ENCODE data around the gene ST3GAL5. TPM values are rescaled to one million over a fixed set of nuclear protein-coding genes. Genes with fewer than 3 reads are reported as not detected.

ST3GAL5 gene
- total and polyA plus RNA-seq, 12 donors = 2.0 to 11.8 (median 3.8) TPM

DNA sequence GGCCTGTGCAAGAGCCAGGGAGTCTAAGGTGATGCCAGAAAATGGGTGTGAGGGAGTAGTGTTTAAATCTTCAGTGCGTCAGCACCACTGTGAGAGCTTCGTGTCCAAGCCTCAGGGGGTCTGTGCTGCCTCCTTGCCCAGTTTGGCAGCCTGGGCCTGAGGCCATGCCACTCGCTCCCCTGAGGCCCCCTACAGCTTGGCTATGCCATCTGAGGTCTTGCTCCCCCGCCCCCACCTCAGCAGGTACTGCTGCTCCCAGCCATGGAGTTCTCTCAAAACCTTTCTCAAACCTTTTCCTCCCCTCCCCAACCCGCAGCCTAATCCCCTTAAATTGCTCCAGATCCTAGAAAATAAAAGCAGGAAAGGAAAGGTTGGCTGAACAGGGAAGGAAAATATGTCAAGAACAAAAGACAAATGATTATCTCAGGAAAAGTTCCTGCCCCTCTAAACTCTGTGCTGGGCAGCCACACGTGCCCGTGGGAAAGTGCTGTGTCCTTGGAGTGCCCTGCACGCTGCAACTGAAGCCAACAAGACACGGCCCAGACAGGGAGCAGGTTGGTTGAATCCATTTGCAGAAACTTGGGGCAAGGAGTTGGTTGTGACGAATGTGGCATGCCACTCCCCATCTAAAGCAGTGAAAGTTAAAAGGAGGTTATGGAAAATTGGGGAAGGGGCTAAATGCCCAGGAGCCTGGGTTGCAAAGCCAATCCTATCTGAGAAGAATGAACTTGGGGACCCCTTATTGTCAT, 73.8 kb downstream of the ST3GAL5 start:
- DNase-seq = no peak
- Histone ChIP-seq H3K4me3 (no peak overlapping the region), H3K27ac (no peak overlapping the region), H3K27me3 (no peaks in the 10 kb centered on the region), H3K4me1 (peaks cover 7 to 28% (median 19%) of the 10 kb centered on the region in 9 donors), H3K36me3 (no peaks in the 10 kb centered on the region), H3K9me3 (no peaks in the 10 kb centered on the region)
- intact Hi-C loops (cut with DNase I) = loop anchor here in 9 of 10 donors (1.0 to 10.0 kb wide), 9 partner anchors 63 to 178 kb away; partner anchors contain the start of gene ATOH8 (in 1 of the 9)
- TF ChIP-seq, protein P1, sequence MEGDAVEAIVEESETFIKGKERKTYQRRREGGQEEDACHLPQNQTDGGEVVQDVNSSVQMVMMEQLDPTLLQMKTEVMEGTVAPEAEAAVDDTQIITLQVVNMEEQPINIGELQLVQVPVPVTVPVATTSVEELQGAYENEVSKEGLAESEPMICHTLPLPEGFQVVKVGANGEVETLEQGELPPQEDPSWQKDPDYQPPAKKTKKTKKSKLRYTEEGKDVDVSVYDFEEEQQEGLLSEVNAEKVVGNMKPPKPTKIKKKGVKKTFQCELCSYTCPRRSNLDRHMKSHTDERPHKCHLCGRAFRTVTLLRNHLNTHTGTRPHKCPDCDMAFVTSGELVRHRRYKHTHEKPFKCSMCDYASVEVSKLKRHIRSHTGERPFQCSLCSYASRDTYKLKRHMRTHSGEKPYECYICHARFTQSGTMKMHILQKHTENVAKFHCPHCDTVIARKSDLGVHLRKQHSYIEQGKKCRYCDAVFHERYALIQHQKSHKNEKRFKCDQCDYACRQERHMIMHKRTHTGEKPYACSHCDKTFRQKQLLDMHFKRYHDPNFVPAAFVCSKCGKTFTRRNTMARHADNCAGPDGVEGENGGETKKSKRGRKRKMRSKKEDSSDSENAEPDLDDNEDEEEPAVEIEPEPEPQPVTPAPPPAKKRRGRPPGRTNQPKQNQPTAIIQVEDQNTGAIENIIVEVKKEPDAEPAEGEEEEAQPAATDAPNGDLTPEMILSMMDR (IDR thresholded peaks at IDR 0.05) = no peak
- peak in 1 of 8 donors; percentile 31 for ATAC-seq
- WGBS, 2 donors = 62 to 72% methylated on average over 10 of the region's 10 CpGs

DNA sequence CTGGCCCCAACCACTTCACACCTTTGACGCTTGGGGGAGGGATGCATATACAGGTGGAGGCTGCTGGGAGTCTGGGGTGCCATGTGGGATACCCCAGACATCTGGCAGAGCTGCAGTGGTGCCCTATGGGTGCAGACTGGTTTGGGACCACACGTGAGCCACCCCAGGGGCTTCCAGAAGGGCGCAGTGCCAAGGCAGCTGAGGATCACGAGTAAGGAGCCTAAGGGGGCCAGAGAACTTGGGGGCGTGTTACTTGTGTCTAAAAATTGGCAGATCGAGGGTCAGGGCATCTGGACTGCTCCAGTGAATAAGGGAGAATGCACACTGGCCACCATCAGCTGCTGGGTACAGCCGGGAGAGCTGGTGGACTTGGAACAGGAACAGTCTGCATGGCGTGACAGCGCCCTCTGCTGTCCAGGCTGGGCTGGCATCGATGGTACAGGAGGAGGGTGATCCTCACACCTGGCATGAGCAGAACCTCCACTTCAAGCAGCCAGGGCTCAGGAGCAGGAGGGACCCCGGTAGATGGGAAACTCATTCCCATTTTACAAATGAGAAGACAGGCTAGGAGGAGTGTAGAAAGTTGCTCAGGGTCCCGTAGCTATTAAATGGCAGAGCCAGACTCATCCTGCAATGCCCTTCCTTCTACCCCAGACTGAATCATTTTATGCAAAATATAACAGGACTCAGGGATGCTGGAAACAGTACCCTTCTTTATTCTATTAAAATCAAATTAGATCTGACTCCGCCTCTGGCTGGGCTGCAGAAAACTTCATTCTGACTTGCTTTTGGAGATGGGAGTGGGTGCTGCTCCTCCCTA, 74.6 kb downstream of the ST3GAL5 start:
- DNase-seq (peak; percentile 91 to 93), ATAC-seq (peak; percentile 91 to 97 (median 94))
- TF ChIP-seq, protein P1 (IDR thresholded peaks at IDR 0.05) = peak; percentile 89 to 97 (median 96)
- Histone ChIP-seq H3K9me3 (no peaks in the 10 kb centered on the region), H3K27me3 (no peaks in the 10 kb centered on the region), H3K4me1 (peaks cover 7 to 28% (median 19%) of the 10 kb centered on the region in 9 donors), H3K4me3 (no peak overlapping the region), H3K27ac (no peak overlapping the region), H3K36me3 (no peaks in the 10 kb centered on the region)
- WGBS, 2 donors = 32 to 34% methylated on average over 13 of the region's 13 CpGs
- intact Hi-C loops (cut with DNase I) = loop anchor here in 9 of 10 donors (1.0 to 10.0 kb wide), 9 partner anchors 62 to 177 kb away; partner anchors contain the start of gene ATOH8 (in 1 of the 9)

DNA sequence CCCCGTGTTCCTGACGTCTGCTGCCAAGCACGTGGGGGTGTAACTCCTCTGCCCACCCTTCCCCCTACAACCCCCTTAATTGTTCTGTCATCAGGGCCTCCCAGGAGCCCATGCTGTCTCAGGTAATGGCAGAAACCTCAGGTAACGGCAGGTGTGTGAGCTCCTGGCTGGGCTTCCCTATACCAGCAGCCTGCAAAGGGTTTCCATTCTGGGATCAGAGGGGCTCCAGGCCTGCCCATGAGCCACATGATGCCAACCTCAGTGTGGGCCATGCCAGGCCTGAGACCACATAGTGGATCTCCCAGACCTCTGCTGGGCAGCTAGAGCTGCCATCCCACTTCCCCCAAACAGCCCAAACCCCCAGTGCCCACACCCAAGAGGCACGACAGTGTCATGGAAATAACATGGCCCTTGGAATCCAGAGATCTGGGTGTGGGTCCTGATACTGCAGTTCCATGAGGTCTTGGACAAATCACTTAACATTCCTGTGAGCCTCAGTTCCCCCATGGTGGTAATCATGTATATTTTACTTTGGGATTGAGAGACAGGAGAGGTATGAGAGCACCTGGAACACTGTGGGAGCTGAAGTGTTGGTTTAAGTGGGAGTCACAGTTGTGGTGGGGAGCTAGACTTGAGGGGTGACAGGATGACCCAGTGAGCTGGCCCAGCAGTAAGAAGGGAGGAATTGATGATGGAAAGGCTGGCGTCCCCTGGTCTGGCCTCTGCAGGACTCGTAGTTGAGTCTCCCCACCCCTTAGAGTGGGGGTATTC, 75.4 kb downstream of the ST3GAL5 start:
- TF ChIP-seq, protein P1 (IDR thresholded peaks at IDR 0.05) = no peak
- 92% methylated on average over 7 of the region's 7 CpGs for WGBS, 2 donors
- ATAC-seq (peak in 1 of 8 donors; percentile 11), DNase-seq (no peak)
- Histone ChIP-seq H3K4me3 (no peak overlapping the region), H3K27me3 (no peaks in the 10 kb centered on the region), H3K9me3 (no peaks in the 10 kb centered on the region), H3K27ac (no peak overlapping the region), H3K4me1 (peaks cover 7 to 28% (median 19%) of the 10 kb centered on the region in 9 donors), H3K36me3 (no peaks in the 10 kb centered on the region)
- intact Hi-C loops (cut with DNase I) = loop anchor here in 7 of 10 donors (5.0 to 10.0 kb wide), 5 partner anchors 61 to 176 kb away; partner anchors contain the start of gene ATOH8 (in 1 of the 7)

All from heart right ventricle (tissue), 16 donors.